Measurements from ENCODE around the gene SGMS1. TPM values are rescaled to one million over a fixed set of nuclear protein-coding genes. Genes with fewer than 3 reads are reported as not detected.

SGMS1 gene
- total and polyA plus RNA-seq, 2 donors (not counting 1 experiment from before 2014, with no cell fraction given): 10.0 to 43.5 TPM

- Mint-ChIP-seq H3K4me1 (peaks cover 15% of the 10 kb centered on the region), H3K4me3 (no peak overlapping the region), H3K27me3 (no peaks in the 10 kb centered on the region), H3K27ac (no peak overlapping the region), H3K9me3 (ENCODE audit: insufficient read depth) (peaks cover 2% of the 10 kb centered on the region)
- Histone ChIP-seq H3K9ac (ENCODE audit: low read length) (no peak overlapping the region), H3K4me2 (replicated peaks; ENCODE audit: low read depth, low read length, poor library complexity, severe bottlenecking) (no peak overlapping the region), H3K9me3 (ENCODE audit: control extremely low read depth in 1 of 3, control insufficient read depth in 2 of 3, insufficient read depth in 1 of 3, low read length in 2 of 3) (peaks cover 0 to 9% (median 5%) of the 10 kb centered on the region in 3 donors), H3K27me3 (replicated peaks in 1 of 4; ENCODE audit: control extremely low read depth in 1 of 4, control insufficient read depth in 3 of 4, insufficient read depth in 4 of 4, low read length in 3 of 4) (no peaks in the 10 kb centered on the region), H3K36me3 (replicated peaks in 1 of 2; ENCODE audit: control extremely low read depth in 1 of 2, control insufficient read depth in 1 of 2, extremely low read depth in 1 of 2, insufficient read depth in 2 of 2, low read length in 1 of 2) (no peaks in the 10 kb centered on the region), H2AFZ (ENCODE audit: insufficient read depth, low read depth, low read length, poor library complexity, severe bottlenecking) (no peak overlapping the region), H3K27ac (ENCODE audit: low read length in 2 of 2) (no peak overlapping the region), H3K79me2 (ENCODE audit: control insufficient read depth, insufficient read depth, low read length) (peaks cover 38% of the 10 kb centered on the region), H3K4me3 (ENCODE audit: control extremely low read depth in 1 of 5, extremely low read depth in 1 of 5, insufficient read depth in 1 of 5, low read depth in 2 of 5, low read length in 4 of 5) (no peak overlapping the region), H4K20me1 (ENCODE audit: control insufficient read depth, insufficient read depth, low read length, poor library complexity, severe bottlenecking) (peaks cover 15% of the 10 kb centered on the region), H3K4me1 (ENCODE audit: control insufficient read depth in 2 of 2, insufficient read depth in 2 of 2, low read length in 2 of 2) (no peaks in the 10 kb centered on the region)
- CTCF ChIA-PET: no interaction called here
- no peak for DNase-seq
- POLR2A ChIA-PET: no interaction called here
- no CpG with 5 or more reads among the region's 1 CpG for WGBS (ENCODE audit: insufficient coverage)
- intact Hi-C loops (cut with micrococcal nuclease): no loop called here
- no peak for ATAC-seq (ENCODE audit: low read depth)
- TF ChIP-seq EZH2 (IDR thresholded peaks at IDR 0.05; ENCODE audit: borderline replicate concordance, insufficient read depth, low read depth, low read length, poor library complexity, severe bottlenecking) (no peak), CTCF (IDR thresholded peaks at IDR 0.05) (no peak)
Measured at GRCh38 chr10:50402466-50402865, 221.3 kb downstream of the SGMS1 start.

GRCh38 chr10:50400694-50401093 is 223.1 kb downstream of the SGMS1 start:
- TF ChIP-seq CTCF (IDR thresholded peaks at IDR 0.05) (no peak), EZH2 (IDR thresholded peaks at IDR 0.05; ENCODE audit: borderline replicate concordance, insufficient read depth, low read depth, low read length, poor library complexity, severe bottlenecking) (no peak)
- Histone ChIP-seq H3K9ac (ENCODE audit: low read length) (no peak overlapping the region), H3K4me2 (replicated peaks; ENCODE audit: low read depth, low read length, poor library complexity, severe bottlenecking) (no peak overlapping the region), H3K27ac (ENCODE audit: low read length in 2 of 2) (no peak overlapping the region), H3K36me3 (replicated peaks in 1 of 2; ENCODE audit: control extremely low read depth in 1 of 2, control insufficient read depth in 1 of 2, extremely low read depth in 1 of 2, insufficient read depth in 2 of 2, low read length in 1 of 2) (no peaks in the 10 kb centered on the region), H3K4me3 (ENCODE audit: control extremely low read depth in 1 of 5, extremely low read depth in 1 of 5, insufficient read depth in 1 of 5, low read depth in 2 of 5, low read length in 4 of 5) (no peak overlapping the region), H3K9me3 (ENCODE audit: control extremely low read depth in 1 of 3, control insufficient read depth in 2 of 3, insufficient read depth in 1 of 3, low read length in 2 of 3) (no peaks in the 10 kb centered on the region), H3K4me1 (ENCODE audit: control insufficient read depth in 2 of 2, insufficient read depth in 2 of 2, low read length in 2 of 2) (peaks cover 0 to 15% of the 10 kb centered on the region in 2 donors), H2AFZ (ENCODE audit: insufficient read depth, low read depth, low read length, poor library complexity, severe bottlenecking) (no peak overlapping the region), H4K20me1 (ENCODE audit: control insufficient read depth, insufficient read depth, low read length, poor library complexity, severe bottlenecking) (peaks cover 15% of the 10 kb centered on the region), H3K79me2 (ENCODE audit: control insufficient read depth, insufficient read depth, low read length) (peaks cover 40% of the 10 kb centered on the region), H3K27me3 (replicated peaks in 1 of 4; ENCODE audit: control extremely low read depth in 1 of 4, control insufficient read depth in 3 of 4, insufficient read depth in 4 of 4, low read length in 3 of 4) (no peaks in the 10 kb centered on the region)
- Mint-ChIP-seq H3K4me3 (no peak overlapping the region), H3K4me1 (peaks cover 30% of the 10 kb centered on the region), H3K9me3 (ENCODE audit: insufficient read depth) (no peaks in the 10 kb centered on the region), H3K27me3 (no peaks in the 10 kb centered on the region), H3K27ac (no peak overlapping the region)
- ChIA-PET CTCF (no interaction called here), POLR2A (no interaction called here)
- WGBS (ENCODE audit: insufficient coverage): 94% methylated on average over 2 of the region's 3 CpGs
- intact Hi-C loops (cut with micrococcal nuclease): no loop called here
- no peak for ATAC-seq (ENCODE audit: low read depth)
- DNase-seq: no peak
